Measurements from ENCODE around the gene CEP85L.

CEP85L gene

GRCh38 chr6:118603372-118603771, 48.0 kb downstream of the CEP85L start:
- DNase-seq (ENCODE audit: low read depth): no peak
- no peak overlapping the region for H3K4me3 ChIP-seq (ENCODE audit: low read depth, low read length)
- TF ChIP-seq MAX (IDR thresholded peaks at IDR 0.05; ENCODE audit: low read depth, low read length) (no peak), CTCF (IDR thresholded peaks at IDR 0.05; ENCODE audit: low read depth, low read length) (no peak), MYC (IDR thresholded peaks at IDR 0.05; ENCODE audit: low read depth, low read length) (no peak), POLR2A (IDR thresholded peaks at IDR 0.05; ENCODE audit: extremely low read depth, insufficient read length) (no peak)

- no peak for DNase-seq (ENCODE audit: low read depth)
- H3K4me3 ChIP-seq (ENCODE audit: low read depth, low read length): no peak overlapping the region
- TF ChIP-seq CTCF (IDR thresholded peaks at IDR 0.05; ENCODE audit: low read depth, low read length) (no peak), POLR2A (IDR thresholded peaks at IDR 0.05; ENCODE audit: extremely low read depth, insufficient read length) (no peak), MYC (IDR thresholded peaks at IDR 0.05; ENCODE audit: low read depth, low read length) (no peak), MAX (IDR thresholded peaks at IDR 0.05; ENCODE audit: low read depth, low read length) (no peak)
These were observed 49.1 kb downstream of the CEP85L start for GRCh38 chr6:118602300-118602699.

- TF ChIP-seq POLR2A (IDR thresholded peaks at IDR 0.05; ENCODE audit: extremely low read depth, insufficient read length) (no peak), MAX (IDR thresholded peaks at IDR 0.05; ENCODE audit: low read depth, low read length) (no peak), CTCF (IDR thresholded peaks at IDR 0.05; ENCODE audit: low read depth, low read length) (no peak), MYC (IDR thresholded peaks at IDR 0.05; ENCODE audit: low read depth, low read length) (no peak)
- DNase-seq (ENCODE audit: low read depth): no peak
These were observed 53.1 kb downstream of the CEP85L start for GRCh38 chr6:118598324-118598723.

GRCh38 chr6:118597636-118598035, 53.8 kb downstream of the CEP85L start:
- no peak for DNase-seq (ENCODE audit: low read depth)
- H3K4me3 ChIP-seq (ENCODE audit: low read depth, low read length): no peak overlapping the region
- TF ChIP-seq POLR2A (IDR thresholded peaks at IDR 0.05; ENCODE audit: extremely low read depth, insufficient read length) (no peak), MYC (IDR thresholded peaks at IDR 0.05; ENCODE audit: low read depth, low read length) (no peak), MAX (IDR thresholded peaks at IDR 0.05; ENCODE audit: low read depth, low read length) (no peak), CTCF (IDR thresholded peaks at IDR 0.05; ENCODE audit: low read depth, low read length) (no peak)

More at GRCh38 chr6:118598324-118598723, 53.1 kb downstream of the CEP85L start:
- H3K4me3 ChIP-seq (ENCODE audit: low read depth, low read length): no peak overlapping the region

- H3K4me3 ChIP-seq (ENCODE audit: low read depth, low read length): no peak overlapping the region
- no peak for TF ChIP-seq CTCF (IDR thresholded peaks at IDR 0.05; ENCODE audit: low read depth, low read length)
- TF ChIP-seq MYC (IDR thresholded peaks at IDR 0.05; ENCODE audit: low read depth, low read length): no peak
- no peak for TF ChIP-seq MAX (IDR thresholded peaks at IDR 0.05; ENCODE audit: low read depth, low read length)
- TF ChIP-seq POLR2A (IDR thresholded peaks at IDR 0.05; ENCODE audit: extremely low read depth, insufficient read length): no peak
- no peak for DNase-seq (ENCODE audit: low read depth)
These were observed 54.5 kb downstream of the CEP85L start for GRCh38 chr6:118596774-118597320.
